RWPE2 (cell line): ENCODE results near the gene NDST1.

Experiments
- ATAC-seq: fragments of 200-7000 bp; cut with Tn5 transposase; 3 replicates; pipeline ENCODE4 v1.9.1; 2021; ENCODE audit warnings: low read depth
- DNase-seq: peaks from one replicate; pipeline ENCODE4 v3.0.0-alpha.2; 2020; ENCODE audit warnings: low spot score
- H3K27ac ChIP-seq: fragments of 450-650 bp; 2 replicates; pipeline ENCODE4 v1.5.1; 2017; ENCODE audit warnings: mild to moderate bottlenecking; ENCODE audit not compliant: poor library complexity, severe bottlenecking
- H3K27me3 ChIP-seq: fragments of 250-450 bp; sonication (Bioruptor Pico); 2 replicates; pipeline ENCODE4 v1.5.1; 2021; ENCODE audit warnings: mild to moderate bottlenecking, moderate library complexity; ENCODE audit not compliant: insufficient read depth, poor library complexity, severe bottlenecking
- H3K36me3 ChIP-seq: fragments of 250-450 bp; sonication (Bioruptor Pico); 2 replicates; pipeline ENCODE4 v1.5.1; 2020; ENCODE audit warnings: low read depth, mild to moderate bottlenecking, moderate library complexity
- H3K4me1 ChIP-seq: fragments of 250-450 bp; sonication (Bioruptor Pico); 2 replicates; pipeline ENCODE4 v1.5.1; 2021; ENCODE audit warnings: mild to moderate bottlenecking, moderate library complexity; ENCODE audit not compliant: insufficient read depth, poor library complexity, severe bottlenecking
- H3K4me3 ChIP-seq: fragments of 250-450 bp; sonication (Bioruptor Pico); 2 replicates; pipeline ENCODE4 v1.5.1; 2021; ENCODE audit warnings: mild to moderate bottlenecking, moderate library complexity; ENCODE audit not compliant: severe bottlenecking
- H3K9me3 ChIP-seq: fragments of 250-450 bp; sonication (Bioruptor Pico); 2 replicates; pipeline ENCODE4 v1.5.1; 2021; ENCODE audit warnings: mild to moderate bottlenecking, moderate library complexity; ENCODE audit not compliant: severe bottlenecking
- TF ChIP-seq, protein P1 (sequence below): fragments of 450-650 bp; IDR thresholded peaks from one replicate; pipeline ENCODE4 v1.5.1; 2017; ENCODE audit warnings: mild to moderate bottlenecking, moderate library complexity; ENCODE audit not compliant: poor library complexity, severe bottlenecking

Gene NDST1

DNA sequence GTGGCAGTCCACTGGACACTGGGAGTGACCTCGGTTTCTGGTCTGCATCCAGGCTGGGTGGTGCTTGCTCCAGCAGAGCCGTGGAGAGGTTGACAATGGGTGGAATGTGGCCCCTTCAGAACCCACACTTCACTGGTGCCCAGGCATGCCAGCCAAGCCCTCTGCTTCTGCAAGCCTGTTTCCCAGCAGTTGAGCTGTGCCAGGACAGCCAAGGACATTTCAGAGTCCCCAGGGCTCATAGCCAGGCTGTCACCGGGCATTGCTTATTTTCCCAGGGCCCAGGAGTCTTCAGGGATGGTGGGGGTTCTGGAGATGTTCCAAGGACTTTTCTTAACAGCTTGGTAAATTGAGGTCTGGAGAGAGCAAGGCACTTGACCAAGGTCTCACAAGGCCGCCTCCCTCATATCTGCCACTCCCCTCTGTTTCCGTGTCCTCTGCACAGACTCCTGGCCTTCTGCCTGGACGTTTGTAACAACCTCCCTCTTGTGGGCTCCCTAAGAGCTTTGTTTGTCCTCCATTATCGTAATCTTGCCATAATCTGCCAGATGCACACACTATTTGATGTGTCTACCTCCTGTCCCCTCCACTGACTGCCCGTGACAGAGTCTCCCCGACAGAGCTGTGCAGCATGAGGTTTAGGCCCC is 3.8 kb upstream of the NDST1 start:
- no peaks in the 10 kb centered on the region for H3K27me3 ChIP-seq
- H3K36me3 ChIP-seq: peaks cover 14% of the 10 kb centered on the region
- DNase-seq: no peak
- H3K9me3 ChIP-seq: no peaks in the 10 kb centered on the region
- ATAC-seq: no peak
- TF ChIP-seq, protein P1, sequence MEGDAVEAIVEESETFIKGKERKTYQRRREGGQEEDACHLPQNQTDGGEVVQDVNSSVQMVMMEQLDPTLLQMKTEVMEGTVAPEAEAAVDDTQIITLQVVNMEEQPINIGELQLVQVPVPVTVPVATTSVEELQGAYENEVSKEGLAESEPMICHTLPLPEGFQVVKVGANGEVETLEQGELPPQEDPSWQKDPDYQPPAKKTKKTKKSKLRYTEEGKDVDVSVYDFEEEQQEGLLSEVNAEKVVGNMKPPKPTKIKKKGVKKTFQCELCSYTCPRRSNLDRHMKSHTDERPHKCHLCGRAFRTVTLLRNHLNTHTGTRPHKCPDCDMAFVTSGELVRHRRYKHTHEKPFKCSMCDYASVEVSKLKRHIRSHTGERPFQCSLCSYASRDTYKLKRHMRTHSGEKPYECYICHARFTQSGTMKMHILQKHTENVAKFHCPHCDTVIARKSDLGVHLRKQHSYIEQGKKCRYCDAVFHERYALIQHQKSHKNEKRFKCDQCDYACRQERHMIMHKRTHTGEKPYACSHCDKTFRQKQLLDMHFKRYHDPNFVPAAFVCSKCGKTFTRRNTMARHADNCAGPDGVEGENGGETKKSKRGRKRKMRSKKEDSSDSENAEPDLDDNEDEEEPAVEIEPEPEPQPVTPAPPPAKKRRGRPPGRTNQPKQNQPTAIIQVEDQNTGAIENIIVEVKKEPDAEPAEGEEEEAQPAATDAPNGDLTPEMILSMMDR: no peak
- peaks cover 67% of the 10 kb centered on the region for H3K4me1 ChIP-seq
- H3K4me3 ChIP-seq: no peak overlapping the region
- peak overlapping the region; percentile 11 for H3K27ac ChIP-seq

DNA sequence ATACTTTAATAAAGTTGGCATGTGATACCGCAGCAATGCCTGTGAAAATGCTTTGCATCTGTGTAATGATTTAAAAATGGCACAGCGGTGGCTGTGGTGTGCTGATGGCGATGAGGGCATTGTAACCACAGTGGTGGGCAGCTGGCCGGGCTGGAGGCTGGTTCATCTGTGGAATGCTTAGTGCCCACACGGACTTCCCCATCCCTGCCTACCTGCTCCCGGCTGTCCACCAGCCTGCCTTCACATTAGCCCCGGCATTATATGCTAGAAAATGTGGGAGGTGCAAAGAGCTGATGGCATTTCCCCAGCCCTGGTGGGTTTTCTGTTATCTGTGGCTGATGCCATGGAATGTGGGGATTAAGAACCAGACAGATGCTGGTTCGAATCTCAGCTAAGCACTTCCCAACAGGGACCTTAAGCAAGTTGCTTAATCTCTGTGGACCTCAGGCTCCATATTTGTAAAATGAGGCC is 2.9 kb upstream of the NDST1 start:
- peaks cover 9% of the 10 kb centered on the region for H3K36me3 ChIP-seq
- no peaks in the 10 kb centered on the region for H3K9me3 ChIP-seq
- H3K4me1 ChIP-seq: peaks cover 59% of the 10 kb centered on the region
- DNase-seq (no peak), ATAC-seq (no peak)
- H3K27me3 ChIP-seq: no peaks in the 10 kb centered on the region
- H3K4me3 ChIP-seq: no peak overlapping the region
- no peak overlapping the region for H3K27ac ChIP-seq
- TF ChIP-seq, protein P1: no peak

DNA sequence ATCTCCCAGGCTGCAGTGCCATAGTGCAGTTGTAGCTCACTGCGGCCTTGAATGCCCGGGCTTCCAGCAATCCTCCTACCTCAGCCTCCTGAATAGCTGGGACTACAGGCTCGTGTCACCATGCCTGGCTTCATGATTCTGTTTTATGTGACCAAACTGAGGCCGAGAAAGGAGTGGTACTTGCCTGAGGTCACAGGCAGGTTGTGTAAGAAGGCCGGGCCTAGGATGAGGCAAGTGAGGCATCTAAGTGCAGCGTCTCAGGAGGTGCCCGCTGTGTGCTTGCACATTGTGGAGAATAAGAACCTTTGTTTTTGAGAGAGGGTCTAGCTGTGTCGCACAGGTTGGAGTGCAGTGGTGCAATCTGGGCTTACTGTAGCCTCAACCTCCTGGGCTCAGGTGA is 2.1 kb upstream of the NDST1 start:
- peaks cover 59% of the 10 kb centered on the region for H3K4me1 ChIP-seq
- TF ChIP-seq, protein P1: no peak
- H3K27ac ChIP-seq: no peak overlapping the region
- no peaks in the 10 kb centered on the region for H3K27me3 ChIP-seq
- H3K9me3 ChIP-seq: no peaks in the 10 kb centered on the region
- ATAC-seq: no peak
- H3K36me3 ChIP-seq: peaks cover 9% of the 10 kb centered on the region
- H3K4me3 ChIP-seq: no peak overlapping the region
- DNase-seq: no peak

DNA sequence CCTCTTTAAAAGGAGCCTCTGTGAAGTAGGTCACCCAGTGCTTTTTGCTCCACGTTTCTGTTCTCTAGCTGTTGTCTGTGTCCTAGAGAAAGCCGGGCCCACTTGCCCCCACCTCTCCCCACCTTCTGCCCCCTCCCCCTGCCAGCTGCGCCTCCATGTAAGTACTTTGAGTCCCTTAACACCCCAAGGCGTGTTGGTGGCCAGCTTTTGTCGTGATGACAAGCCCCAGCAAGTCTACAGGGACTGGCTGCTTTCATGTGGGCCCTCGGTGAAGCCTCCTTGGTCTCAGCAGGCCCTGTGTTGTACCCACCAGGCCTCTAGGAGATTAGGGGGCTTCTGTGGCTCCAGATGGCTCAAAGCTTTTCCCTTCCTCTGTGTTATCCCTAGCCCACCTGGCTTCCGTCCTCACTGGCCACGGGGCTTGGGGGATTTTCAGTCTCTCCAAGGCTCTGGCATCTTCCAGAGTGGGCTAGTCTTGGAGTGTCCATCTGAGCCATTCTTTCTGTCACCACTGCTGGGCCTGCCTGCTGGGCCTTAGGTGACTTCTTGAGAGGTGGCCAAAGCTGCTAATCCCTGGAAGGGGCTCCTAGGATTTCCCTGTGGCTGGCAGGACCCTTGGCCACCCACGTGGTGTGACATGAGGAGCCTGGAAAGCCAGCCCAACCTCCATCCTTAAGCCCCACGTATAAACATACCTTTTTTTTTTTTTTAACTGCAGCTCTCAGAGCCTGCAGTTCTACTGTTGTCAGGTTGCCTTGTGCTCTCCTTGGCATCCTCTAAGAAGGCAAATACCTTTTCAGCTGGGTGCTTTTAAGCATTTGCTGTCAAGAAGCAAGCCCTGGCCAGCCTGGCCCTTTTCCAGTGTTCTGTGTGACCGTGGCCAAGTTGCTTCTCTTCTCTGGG is 1.1 kb upstream of the NDST1 start:
- Histone ChIP-seq H3K27me3 (no peaks in the 10 kb centered on the region), H3K4me3 (no peak overlapping the region), H3K9me3 (no peaks in the 10 kb centered on the region), H3K36me3 (peaks cover 5% of the 10 kb centered on the region), H3K4me1 (peaks cover 59% of the 10 kb centered on the region), H3K27ac (peak overlapping the region; percentile 13)
- TF ChIP-seq, protein P1: no peak
- DNase-seq: no peak
- no peak for ATAC-seq
